Activated T-cell treated with anti-CD3 and anti-CD28 coated beads, Interleukin-2, amount 50 U/mL, for 24 hours (primary cell): ENCODE measurements around the gene TBC1D8.

Experiments used
- DNase-seq: peaks from one replicate; pipeline ENCODE4 v3.0.0-alpha.2; 2020
- H3K27ac Mint-ChIP-seq: 2 replicates; pipeline ENCODE4 v1.8.0; 2020; ENCODE audit warnings: mild to moderate bottlenecking, mixed read lengths
- H3K27me3 Mint-ChIP-seq: 2 replicates; pipeline ENCODE4 v1.8.0; 2020; ENCODE audit warnings: mixed read lengths
- H3K36me3 Mint-ChIP-seq: 2 replicates; pipeline ENCODE4 v1.8.0; 2020; ENCODE audit warnings: low read depth, mixed read lengths
- H3K4me1 Mint-ChIP-seq: 2 replicates; pipeline ENCODE4 v1.8.0; 2020; ENCODE audit warnings: low read depth, mixed read lengths
- H3K4me3 Mint-ChIP-seq: 2 replicates; pipeline ENCODE4 v1.8.0; 2020; ENCODE audit warnings: mild to moderate bottlenecking, moderate library complexity, mixed read lengths
- H3K9me3 Mint-ChIP-seq: 2 replicates; pipeline ENCODE4 v1.8.0; 2020; ENCODE audit warnings: mixed read lengths

The TBC1D8 gene

DNA sequence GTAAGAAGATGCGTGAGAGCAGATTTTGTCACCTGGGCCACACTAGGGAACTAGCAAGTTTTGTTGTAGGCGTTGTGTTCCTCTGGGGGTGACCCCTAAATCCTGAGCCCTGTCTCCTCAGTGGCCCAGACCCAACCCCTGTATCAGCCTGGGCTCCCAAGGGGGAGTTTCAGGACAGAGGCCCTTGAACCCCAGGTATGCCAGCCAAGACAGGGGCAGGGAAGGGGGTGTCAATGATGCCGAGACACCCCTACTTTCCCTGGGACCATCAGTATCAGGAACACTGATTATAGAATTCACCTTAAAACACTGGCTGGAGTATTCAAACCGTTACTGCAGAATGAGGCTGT, 188.2 kb downstream of the TBC1D8 start:
- no peaks in the 10 kb centered on the region for H3K9me3 Mint-ChIP-seq
- H3K4me1 Mint-ChIP-seq, result peaks cover 12% of the 10 kb centered on the region
- no peak overlapping the region for H3K27ac Mint-ChIP-seq
- H3K27me3 Mint-ChIP-seq, result no peaks in the 10 kb centered on the region
- no peak overlapping the region for H3K4me3 Mint-ChIP-seq
- no peak for DNase-seq
- no peaks in the 10 kb centered on the region for H3K36me3 Mint-ChIP-seq

DNA sequence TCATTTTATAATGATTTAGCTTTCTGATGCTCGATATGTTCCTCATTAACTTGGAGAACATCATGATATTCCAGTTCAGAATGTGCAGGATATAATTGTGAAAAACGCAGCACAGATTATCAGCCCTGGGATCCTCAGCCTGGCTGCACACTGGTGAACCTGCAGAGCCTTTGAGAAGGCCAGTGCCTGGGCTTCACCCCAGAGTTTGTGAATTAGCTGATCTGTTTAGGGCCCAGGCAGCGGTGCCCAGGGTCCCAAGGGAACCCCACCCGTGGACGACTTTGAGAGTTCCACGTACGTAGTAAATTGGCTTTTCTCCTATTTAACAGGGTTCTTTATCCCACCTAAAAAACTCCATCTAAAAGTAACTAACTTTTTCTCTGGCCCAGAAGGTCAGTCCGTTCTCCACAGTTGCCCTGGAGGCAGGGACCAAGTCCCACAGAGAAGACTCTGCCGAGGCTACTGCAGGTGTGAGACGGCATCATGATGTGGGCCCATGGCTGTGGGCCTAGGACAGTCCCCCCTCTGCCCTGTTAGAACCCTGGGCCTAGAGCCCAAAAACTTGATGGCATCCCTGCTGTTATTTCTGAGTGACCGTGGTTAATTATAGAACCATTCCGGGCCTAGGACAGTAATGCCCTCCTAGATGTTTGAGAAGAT, 188.7 kb downstream of the TBC1D8 start:
- Mint-ChIP-seq H3K36me3 (no peaks in the 10 kb centered on the region), H3K27me3 (no peaks in the 10 kb centered on the region), H3K4me1 (peaks cover 12% of the 10 kb centered on the region), H3K27ac (no peak overlapping the region), H3K4me3 (no peak overlapping the region), H3K9me3 (no peaks in the 10 kb centered on the region)
- no peak for DNase-seq

DNA sequence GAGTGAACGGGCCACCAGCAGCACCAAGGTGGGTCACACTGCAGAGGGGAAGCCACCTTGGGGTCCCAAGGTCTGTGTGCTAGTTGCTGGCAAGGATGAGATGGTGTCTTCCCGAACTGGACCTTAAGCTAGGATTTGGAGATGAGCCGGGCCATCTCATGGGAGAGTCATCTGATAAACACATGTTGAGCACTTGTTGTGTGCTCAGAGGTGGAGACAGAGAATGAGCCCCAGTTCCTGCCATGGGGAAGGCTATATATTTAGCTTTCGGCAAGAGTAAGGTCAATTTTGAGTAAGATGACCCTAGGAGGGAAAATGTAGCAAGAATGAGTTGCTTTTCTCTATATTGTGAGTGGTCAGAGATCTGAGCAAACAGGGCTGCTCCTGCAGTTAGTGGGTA, 190.5 kb downstream of the TBC1D8 start:
- no peaks in the 10 kb centered on the region for H3K9me3 Mint-ChIP-seq
- no peak overlapping the region for H3K27ac Mint-ChIP-seq

DNA sequence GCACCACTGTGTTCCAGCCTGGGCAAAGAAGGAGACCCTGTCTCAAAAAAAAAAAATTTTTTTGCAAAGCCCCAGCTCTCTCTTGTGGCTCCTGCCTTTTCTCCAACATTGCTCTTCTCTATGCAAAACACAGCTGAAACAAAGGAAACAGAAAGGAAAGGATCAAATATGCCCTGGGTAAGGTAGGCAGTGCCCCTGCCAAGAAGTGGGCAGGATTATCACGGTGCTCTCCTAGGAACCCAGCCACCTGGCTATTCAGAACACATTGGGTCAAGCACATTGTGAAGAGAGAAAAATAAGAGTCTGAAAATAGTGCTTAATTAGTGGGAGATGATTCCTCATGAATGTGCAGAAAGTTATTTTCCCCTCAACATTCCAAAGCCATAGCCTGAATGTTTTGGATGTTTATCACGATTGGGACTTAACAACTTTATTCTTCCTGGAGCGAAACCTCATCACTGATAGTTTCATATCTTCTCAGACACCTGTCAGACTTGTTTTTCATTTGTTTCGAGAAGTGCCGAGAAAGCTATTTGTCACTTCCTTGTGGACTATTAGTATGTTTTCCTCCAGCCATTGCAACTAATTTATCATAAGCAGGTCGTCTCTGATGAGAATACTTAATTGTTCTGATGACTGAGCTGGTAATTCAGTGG, 191.8 kb downstream of the TBC1D8 start:
- no peak overlapping the region for H3K4me3 Mint-ChIP-seq
- no peak overlapping the region for H3K27ac Mint-ChIP-seq
- no peaks in the 10 kb centered on the region for H3K9me3 Mint-ChIP-seq
- no peaks in the 10 kb centered on the region for H3K27me3 Mint-ChIP-seq
- H3K4me1 Mint-ChIP-seq, result peaks cover 10% of the 10 kb centered on the region
- no peak for DNase-seq
- H3K36me3 Mint-ChIP-seq, result no peaks in the 10 kb centered on the region

More for the DNA sequence above, 190.5 kb downstream of the TBC1D8 start:
- H3K27me3 Mint-ChIP-seq, result no peaks in the 10 kb centered on the region
- H3K4me3 Mint-ChIP-seq, result no peak overlapping the region
- peaks cover 12% of the 10 kb centered on the region for H3K4me1 Mint-ChIP-seq
- H3K36me3 Mint-ChIP-seq, result no peaks in the 10 kb centered on the region
- no peak for DNase-seq

GRCh38 chr2:100957996-100958653, 193.1 kb downstream of the TBC1D8 start:
- H3K27ac Mint-ChIP-seq, result no peak overlapping the region
- H3K4me1 Mint-ChIP-seq, result peaks cover 13% of the 10 kb centered on the region
- no peak overlapping the region for H3K4me3 Mint-ChIP-seq
- no peaks in the 10 kb centered on the region for H3K9me3 Mint-ChIP-seq
- DNase-seq, result no peak
- no peaks in the 10 kb centered on the region for H3K36me3 Mint-ChIP-seq
- no peaks in the 10 kb centered on the region for H3K27me3 Mint-ChIP-seq
